Neuronal stem cell (in vitro differentiated cells): ENCODE results near the gene LRRTM1.

Experiments used
- DNase-seq: peaks from one replicate; pipeline ENCODE4 v3.0.0-alpha.2; 2013; ENCODE audit warnings: low spot score
- H2AFZ ChIP-seq: one replicate; pipeline ENCODE4 v1.6.1; 2013; ENCODE audit warnings: mild to moderate bottlenecking, low read length, inconsistent platforms
- H2AK5ac ChIP-seq: 2 replicates; pipeline ENCODE4 v1.6.1; 2013; ENCODE audit warnings: low read depth, mild to moderate bottlenecking, inconsistent platforms, low read length, moderate library complexity, mixed read lengths
- H2BK120ac ChIP-seq: 2 replicates; pipeline ENCODE4 v1.6.1; 2013; ENCODE audit warnings: low read depth, mild to moderate bottlenecking, inconsistent platforms, low read length, moderate library complexity, mixed read lengths
- H2BK12ac ChIP-seq: one replicate; pipeline ENCODE4 v1.6.1; 2013; ENCODE audit warnings: low read length, inconsistent platforms
- H2BK15ac ChIP-seq: 2 replicates; pipeline ENCODE4 v1.6.1; 2013; ENCODE audit warnings: mild to moderate bottlenecking, low read length, inconsistent platforms, mixed read lengths
- H2BK5ac ChIP-seq: one replicate; pipeline ENCODE4 v1.6.1; 2013; ENCODE audit warnings: inconsistent platforms, mild to moderate bottlenecking, low read length, moderate library complexity
- H3K14ac ChIP-seq: one replicate; pipeline ENCODE4 v1.6.1; 2013; ENCODE audit warnings: low read length, inconsistent platforms
- H3K18ac ChIP-seq: 2 replicates; pipeline ENCODE4 v1.6.1; 2013; ENCODE audit warnings: low read length, inconsistent platforms
- H3K23ac ChIP-seq: 2 replicates; pipeline ENCODE4 v1.6.1; 2013; ENCODE audit warnings: low read depth, mild to moderate bottlenecking, mixed read lengths, low read length, inconsistent platforms; ENCODE audit not compliant: poor library complexity
- H3K27ac ChIP-seq: replicated peaks from 3 replicates; pipeline ENCODE4 v1.5.1; 2013; ENCODE audit warnings: low read length, inconsistent platforms
- H3K27me3 ChIP-seq, 3 experiments: 2 replicates each; pipeline ENCODE4 v1.6.1; 2013; ENCODE audit warnings: low read length in 3 of 3, mild to moderate bottlenecking in 2 of 3, inconsistent platforms in 1 of 3, low read depth in 1 of 3, mixed read lengths in 1 of 3, moderate library complexity in 1 of 3; ENCODE audit not compliant: control insufficient read depth in 3 of 3, insufficient read depth in 3 of 3
- H3K36me3 ChIP-seq, 2 donors: replicated peaks in 1 of 2; 2 replicates each; pipeline ENCODE4 v1.6.1; 2013; ENCODE audit warnings: low read length in 2 of 2; ENCODE audit not compliant: control insufficient read depth in 2 of 2, insufficient read depth in 2 of 2
- H3K4ac ChIP-seq: 2 replicates; pipeline ENCODE4 v1.6.1; 2013; ENCODE audit warnings: inconsistent platforms, mild to moderate bottlenecking, low read length, moderate library complexity
- H3K4me1 ChIP-seq, 2 donors: 1 replicate in 1 of 2; 2 replicates in 1 of 2; pipeline ENCODE4 v1.6.1; 2013; ENCODE audit warnings: low read length in 2 of 2, low read depth in 1 of 2; ENCODE audit not compliant: control insufficient read depth in 2 of 2, insufficient read depth in 1 of 2
- H3K4me2 ChIP-seq: one replicate; pipeline ENCODE4 v1.6.1; 2013; ENCODE audit warnings: mild to moderate bottlenecking, low read length, inconsistent platforms; ENCODE audit not compliant: insufficient read depth, poor library complexity, severe bottlenecking
- H3K4me3 ChIP-seq, 2 donors: 2 replicates each; pipeline ENCODE4 v1.5.1; 2013; ENCODE audit warnings: low read length in 2 of 2, mild to moderate bottlenecking in 2 of 2, inconsistent platforms in 1 of 2, moderate library complexity in 1 of 2
- H3K79me1 ChIP-seq: one replicate; pipeline ENCODE4 v1.6.1; 2013; ENCODE audit warnings: low read depth, mild to moderate bottlenecking, inconsistent platforms, low read length, moderate library complexity
- H3K9ac ChIP-seq: one replicate; pipeline ENCODE4 v1.6.1; 2013; ENCODE audit warnings: mild to moderate bottlenecking, low read depth, low read length, inconsistent platforms; ENCODE audit not compliant: poor library complexity
- H3K9me3 ChIP-seq, 2 donors: replicated peaks in 1 of 2; 2 replicates each; pipeline versions ENCODE3 to v1.6.1; 2013; ENCODE audit warnings: low read length in 2 of 2, mild to moderate bottlenecking in 2 of 2, inconsistent platforms in 1 of 2, low read depth in 1 of 2, mixed read lengths in 1 of 2, moderate library complexity in 1 of 2; ENCODE audit not compliant: control insufficient read depth in 2 of 2, insufficient read depth in 1 of 2
- H4K8ac ChIP-seq: one replicate; pipeline ENCODE4 v1.6.1; 2013; ENCODE audit warnings: low read depth, mild to moderate bottlenecking, inconsistent platforms, low read length, moderate library complexity
- H4K91ac ChIP-seq: one replicate; pipeline ENCODE4 v1.6.1; 2013; ENCODE audit warnings: low read length, low read depth, mild to moderate bottlenecking, inconsistent platforms; ENCODE audit not compliant: poor library complexity
- WGBS, 2 donors: extraction: QIAGEN DNeasy Blood & Tissue Kit; methylation state at CpG; one replicate each; pipeline ENCODE4 v1.1.7; 2013; ENCODE audit warnings: missing lambda C conversion rate in 2 of 2, mixed read lengths in 1 of 2; ENCODE audit not compliant: insufficient read length in 2 of 2, insufficient replicate concordance in 1 of 2; ENCODE audit errors: extremely low coverage in 2 of 2; 5-methylcytosine and 5-hydroxymethylcytosine counted together

The LRRTM1 gene

GRCh38 chr2:80326214-80326613, 21.7 kb upstream of the LRRTM1 start:
- H3K14ac ChIP-seq: no peak overlapping the region
- no peak overlapping the region for H2BK5ac ChIP-seq
- no peak overlapping the region for H3K9ac ChIP-seq
- no peak overlapping the region for H3K18ac ChIP-seq
- no peak overlapping the region for H2BK120ac ChIP-seq
- H2BK15ac ChIP-seq: no peak overlapping the region
- no peak overlapping the region for H4K91ac ChIP-seq
- no peak overlapping the region for H2AK5ac ChIP-seq
- no peak overlapping the region for H2AFZ ChIP-seq
- no peak overlapping the region for H3K4me3 ChIP-seq
- H4K8ac ChIP-seq: no peak overlapping the region
- no peak overlapping the region for H3K4me2 ChIP-seq
- H2BK12ac ChIP-seq: no peak overlapping the region
- H3K9me3 ChIP-seq: no peaks in the 10 kb centered on the region
- H3K23ac ChIP-seq: no peak overlapping the region
- DNase-seq: no peak
- no peaks in the 10 kb centered on the region for H3K79me1 ChIP-seq
- no peak overlapping the region for H3K27ac ChIP-seq
- no peak overlapping the region for H3K4ac ChIP-seq
- H3K4me1 ChIP-seq: peaks cover 0 to 6% of the 10 kb centered on the region in 2 donors
- peaks cover 0 to 12% (median 5%) of the 10 kb centered on the region in 3 experiments for H3K27me3 ChIP-seq
- H3K36me3 ChIP-seq: no peaks in the 10 kb centered on the region

GRCh38 chr2:80324525-80324924, 20.0 kb upstream of the LRRTM1 start:
- no CpG with 5 or more reads among the region's 3 CpGs for WGBS, 2 donors
- no peak overlapping the region for H3K4ac ChIP-seq
- H3K14ac ChIP-seq: no peak overlapping the region
- H2AK5ac ChIP-seq: no peak overlapping the region
- H2BK5ac ChIP-seq: no peak overlapping the region
- no peak overlapping the region for H2BK120ac ChIP-seq
- H3K23ac ChIP-seq: no peak overlapping the region
- H3K4me3 ChIP-seq: no peak overlapping the region
- no peak overlapping the region for H2AFZ ChIP-seq
- no peak overlapping the region for H2BK15ac ChIP-seq
- H4K8ac ChIP-seq: no peak overlapping the region
- H2BK12ac ChIP-seq: no peak overlapping the region
- no peak overlapping the region for H4K91ac ChIP-seq
- no peaks in the 10 kb centered on the region for H3K9me3 ChIP-seq
- H3K79me1 ChIP-seq: no peaks in the 10 kb centered on the region
- H3K18ac ChIP-seq: no peak overlapping the region
- peaks cover 0 to 6% of the 10 kb centered on the region in 2 donors for H3K4me1 ChIP-seq
- peaks cover 0 to 12% (median 5%) of the 10 kb centered on the region in 3 experiments for H3K27me3 ChIP-seq
- no peak overlapping the region for H3K9ac ChIP-seq
- no peak overlapping the region for H3K27ac ChIP-seq
- no peaks in the 10 kb centered on the region for H3K36me3 ChIP-seq
- DNase-seq: no peak
- no peak overlapping the region for H3K4me2 ChIP-seq

GRCh38 chr2:80323610-80324009, 19.1 kb upstream of the LRRTM1 start:
- WGBS, 2 donors: no CpG with 5 or more reads among the region's 1 CpG
- H2BK120ac ChIP-seq: no peak overlapping the region
- H3K4ac ChIP-seq: no peak overlapping the region
- no peak overlapping the region for H3K23ac ChIP-seq
- H3K4me2 ChIP-seq: no peak overlapping the region
- no peak overlapping the region for H3K27ac ChIP-seq
- H2AK5ac ChIP-seq: no peak overlapping the region
- H3K4me3 ChIP-seq: no peak overlapping the region
- H2BK15ac ChIP-seq: no peak overlapping the region
- peaks cover 0 to 6% of the 10 kb centered on the region in 2 donors for H3K4me1 ChIP-seq
- H3K27me3 ChIP-seq: peaks cover 0 to 12% (median 5%) of the 10 kb centered on the region in 3 experiments
- H2BK5ac ChIP-seq: no peak overlapping the region
- H4K91ac ChIP-seq: no peak overlapping the region
- no peaks in the 10 kb centered on the region for H3K9me3 ChIP-seq
- DNase-seq: no peak
- H3K36me3 ChIP-seq: no peaks in the 10 kb centered on the region
- H3K14ac ChIP-seq: no peak overlapping the region
- no peaks in the 10 kb centered on the region for H3K79me1 ChIP-seq
- no peak overlapping the region for H3K9ac ChIP-seq
- H2AFZ ChIP-seq: no peak overlapping the region
- H3K18ac ChIP-seq: no peak overlapping the region
- no peak overlapping the region for H4K8ac ChIP-seq
- no peak overlapping the region for H2BK12ac ChIP-seq

GRCh38 chr2:80322958-80323357, 18.4 kb upstream of the LRRTM1 start:
- Histone ChIP-seq H3K9me3 (no peaks in the 10 kb centered on the region), H3K4me2 (no peak overlapping the region), H3K4ac (no peak overlapping the region), H3K27me3 (peaks cover 0 to 12% (median 5%) of the 10 kb centered on the region in 3 experiments), H3K4me3 (no peak overlapping the region), H3K79me1 (no peaks in the 10 kb centered on the region), H2BK120ac (no peak overlapping the region), H3K23ac (no peak overlapping the region), H3K36me3 (no peaks in the 10 kb centered on the region), H3K27ac (no peak overlapping the region), H3K4me1 (peaks cover 0 to 6% of the 10 kb centered on the region in 2 donors), H4K91ac (no peak overlapping the region), H3K14ac (no peak overlapping the region), H2AK5ac (no peak overlapping the region), H2BK5ac (no peak overlapping the region), H2AFZ (no peak overlapping the region), H2BK12ac (no peak overlapping the region), H3K9ac (no peak overlapping the region), H4K8ac (no peak overlapping the region), H2BK15ac (no peak overlapping the region), H3K18ac (no peak overlapping the region)
- WGBS, 2 donors: no CpG with 5 or more reads among the region's 14 CpGs
- DNase-seq: no peak
